ENCODE measurements around the gene LRCH4.

DNA sequence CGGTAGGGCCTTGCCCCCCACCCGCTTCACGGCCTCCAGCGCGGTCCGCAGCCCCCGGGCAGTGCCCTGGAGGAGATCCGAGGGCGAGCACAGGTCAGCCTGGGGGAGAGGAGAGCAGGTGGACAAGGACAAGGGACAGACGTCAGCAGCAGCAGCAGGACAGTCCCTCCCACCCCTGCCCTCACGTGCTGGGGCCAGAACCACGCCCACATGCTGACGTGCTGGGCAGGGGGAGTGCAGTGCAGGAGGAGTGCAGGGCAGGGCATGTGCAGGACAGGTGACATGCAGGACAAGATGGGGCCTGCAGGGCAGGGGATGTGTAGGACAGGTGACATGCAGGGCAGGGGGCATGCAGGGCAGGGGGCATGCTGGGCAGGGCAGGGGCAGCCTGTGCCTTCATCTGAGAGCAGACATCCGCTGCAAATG lies 10.7 kb downstream of the LRCH4 start:
- TF ChIP-seq, protein P1, sequence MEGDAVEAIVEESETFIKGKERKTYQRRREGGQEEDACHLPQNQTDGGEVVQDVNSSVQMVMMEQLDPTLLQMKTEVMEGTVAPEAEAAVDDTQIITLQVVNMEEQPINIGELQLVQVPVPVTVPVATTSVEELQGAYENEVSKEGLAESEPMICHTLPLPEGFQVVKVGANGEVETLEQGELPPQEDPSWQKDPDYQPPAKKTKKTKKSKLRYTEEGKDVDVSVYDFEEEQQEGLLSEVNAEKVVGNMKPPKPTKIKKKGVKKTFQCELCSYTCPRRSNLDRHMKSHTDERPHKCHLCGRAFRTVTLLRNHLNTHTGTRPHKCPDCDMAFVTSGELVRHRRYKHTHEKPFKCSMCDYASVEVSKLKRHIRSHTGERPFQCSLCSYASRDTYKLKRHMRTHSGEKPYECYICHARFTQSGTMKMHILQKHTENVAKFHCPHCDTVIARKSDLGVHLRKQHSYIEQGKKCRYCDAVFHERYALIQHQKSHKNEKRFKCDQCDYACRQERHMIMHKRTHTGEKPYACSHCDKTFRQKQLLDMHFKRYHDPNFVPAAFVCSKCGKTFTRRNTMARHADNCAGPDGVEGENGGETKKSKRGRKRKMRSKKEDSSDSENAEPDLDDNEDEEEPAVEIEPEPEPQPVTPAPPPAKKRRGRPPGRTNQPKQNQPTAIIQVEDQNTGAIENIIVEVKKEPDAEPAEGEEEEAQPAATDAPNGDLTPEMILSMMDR (conservative IDR thresholded peaks at IDR 0.05), result no peak
- no peak for TF ChIP-seq ZFX (IDR thresholded peaks at IDR 0.05)

All from C4-2B (cell line).